Right lobe of liver (tissue), 4 donors: ENCODE results near the gene KIAA1614.

Source experiments
- POLR2A ChIP-seq: fragments of 450-650 bp; IDR thresholded peaks from one replicate; pipeline ENCODE4 v1.6.1; 2017; ENCODE audit warnings: antibody characterized with exemption, mild to moderate bottlenecking
- TF ChIP-seq, protein P1 (sequence below), 4 donors: fragments of 200-600 bp in 3 of 4; fragments of 450-650 bp in 1 of 4; IDR thresholded peaks; one replicate each; pipeline versions ENCODE4 v1.5.1 to v1.8.0; 2016 to 2022; ENCODE audit warnings: antibody characterized with exemption in 4 of 4, mild to moderate bottlenecking in 2 of 4
- donor health status: DM: no; HTN: no; CAD: no.
- donor health status: DM: no; HTN: no; CAD: no.
- donor health status: DM: no; HTN: yes; CAD: no.

DNA sequence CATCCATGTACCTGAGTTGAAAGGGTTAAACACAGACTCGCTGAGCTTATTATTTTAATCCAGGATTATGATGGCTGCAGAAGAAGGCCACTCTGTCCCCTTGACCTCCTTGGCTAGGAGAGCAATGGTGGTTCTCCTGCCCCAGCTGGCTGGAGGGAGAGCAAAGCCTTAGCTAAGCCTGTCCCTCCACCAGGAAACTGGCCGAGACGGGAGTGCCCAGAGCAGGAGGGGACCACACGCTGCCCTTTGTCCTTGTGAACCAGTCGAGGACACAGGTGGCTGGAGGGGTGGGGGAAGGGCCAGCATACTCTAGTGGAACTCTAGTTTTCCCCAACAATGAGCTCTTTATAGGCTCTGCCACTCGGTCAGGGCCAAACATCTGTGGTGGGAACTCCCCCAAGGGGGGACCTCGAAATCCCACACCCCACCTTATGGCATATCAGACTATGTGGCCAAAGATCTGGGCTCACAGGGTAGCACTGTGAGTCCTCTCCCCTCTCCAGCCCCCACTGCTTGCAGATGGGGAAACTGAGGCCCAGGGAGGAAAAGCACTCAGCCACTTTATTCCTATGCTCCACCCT is 12.9 kb downstream of the KIAA1614 start:
- no peak for TF ChIP-seq POLR2A
- TF ChIP-seq, protein P1, sequence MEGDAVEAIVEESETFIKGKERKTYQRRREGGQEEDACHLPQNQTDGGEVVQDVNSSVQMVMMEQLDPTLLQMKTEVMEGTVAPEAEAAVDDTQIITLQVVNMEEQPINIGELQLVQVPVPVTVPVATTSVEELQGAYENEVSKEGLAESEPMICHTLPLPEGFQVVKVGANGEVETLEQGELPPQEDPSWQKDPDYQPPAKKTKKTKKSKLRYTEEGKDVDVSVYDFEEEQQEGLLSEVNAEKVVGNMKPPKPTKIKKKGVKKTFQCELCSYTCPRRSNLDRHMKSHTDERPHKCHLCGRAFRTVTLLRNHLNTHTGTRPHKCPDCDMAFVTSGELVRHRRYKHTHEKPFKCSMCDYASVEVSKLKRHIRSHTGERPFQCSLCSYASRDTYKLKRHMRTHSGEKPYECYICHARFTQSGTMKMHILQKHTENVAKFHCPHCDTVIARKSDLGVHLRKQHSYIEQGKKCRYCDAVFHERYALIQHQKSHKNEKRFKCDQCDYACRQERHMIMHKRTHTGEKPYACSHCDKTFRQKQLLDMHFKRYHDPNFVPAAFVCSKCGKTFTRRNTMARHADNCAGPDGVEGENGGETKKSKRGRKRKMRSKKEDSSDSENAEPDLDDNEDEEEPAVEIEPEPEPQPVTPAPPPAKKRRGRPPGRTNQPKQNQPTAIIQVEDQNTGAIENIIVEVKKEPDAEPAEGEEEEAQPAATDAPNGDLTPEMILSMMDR (IDR thresholded peaks at IDR 0.05) = no peak
